AG20443 (cell line): Measurements from ENCODE around the gene PKLR.

ENCODE experiments used
- DNase-seq: peaks from one replicate; pipeline ENCODE4 v3.0.0; 2012; ENCODE audit warnings: low spot score, mixed read lengths

Gene PKLR

DNA sequence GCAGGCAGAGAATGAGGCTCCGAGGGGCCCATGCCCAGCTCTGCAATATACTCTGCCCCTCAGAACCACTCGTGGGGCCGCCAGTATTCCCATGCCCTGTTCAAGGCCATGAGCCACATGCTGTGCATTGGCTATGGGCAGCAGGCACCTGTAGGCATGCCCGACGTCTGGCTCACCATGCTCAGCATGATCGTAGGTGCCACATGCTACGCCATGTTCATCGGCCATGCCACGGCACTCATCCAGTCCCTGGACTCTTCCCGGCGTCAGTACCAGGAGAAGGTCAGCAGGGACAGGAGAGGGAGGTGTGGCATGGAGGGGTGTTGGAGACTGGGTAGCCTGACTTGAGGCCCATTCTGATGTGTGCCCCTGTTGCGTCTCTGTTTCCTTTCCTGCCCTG is 16.8 kb downstream of the PKLR start:
- DNase-seq, result no peak

DNA sequence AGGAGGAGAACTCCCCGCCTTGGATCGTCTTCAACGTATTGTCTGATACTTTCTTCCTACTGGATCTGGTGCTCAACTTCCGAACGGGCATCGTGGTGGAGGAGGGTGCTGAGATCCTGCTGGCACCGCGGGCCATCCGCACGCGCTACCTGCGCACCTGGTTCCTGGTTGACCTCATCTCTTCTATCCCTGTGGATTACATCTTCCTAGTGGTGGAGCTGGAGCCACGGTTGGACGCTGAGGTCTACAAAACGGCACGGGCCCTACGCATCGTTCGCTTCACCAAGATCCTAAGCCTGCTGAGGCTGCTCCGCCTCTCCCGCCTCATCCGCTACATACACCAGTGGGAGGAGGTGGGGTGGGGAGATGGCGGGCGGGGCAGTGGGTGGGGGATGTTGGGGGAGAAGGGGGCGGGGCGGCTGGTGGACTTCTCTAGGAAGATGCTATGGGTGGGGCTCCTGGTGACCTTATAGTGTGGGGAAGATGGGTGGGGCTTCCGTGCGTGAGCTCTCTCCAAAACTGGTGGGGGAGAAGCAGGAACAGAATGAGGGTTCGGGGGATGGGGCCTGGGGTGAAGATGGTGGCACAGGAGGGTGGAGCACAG is 18.6 kb downstream of the PKLR start:
- DNase-seq, result no peak

DNA sequence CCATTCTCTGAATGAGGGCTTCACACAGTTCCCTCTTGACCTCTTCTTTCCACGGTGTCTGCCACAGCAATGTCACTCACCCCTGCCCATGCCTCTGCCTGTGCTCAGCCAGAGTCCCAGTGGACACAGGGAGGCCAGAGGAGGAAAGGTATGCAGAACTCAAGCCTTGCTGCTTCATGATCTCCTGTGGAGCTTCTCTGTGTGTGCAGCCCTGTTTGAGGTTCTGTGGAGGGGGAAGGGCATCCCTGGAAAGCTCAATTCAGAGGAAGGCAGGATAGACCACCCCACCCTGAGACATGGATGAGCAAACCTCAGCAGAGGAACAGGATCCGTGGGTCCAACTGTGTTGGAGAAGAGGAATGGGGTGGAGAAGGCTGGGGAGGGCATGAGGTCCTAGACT is 22.0 kb downstream of the PKLR start:
- DNase-seq, result no peak

DNA sequence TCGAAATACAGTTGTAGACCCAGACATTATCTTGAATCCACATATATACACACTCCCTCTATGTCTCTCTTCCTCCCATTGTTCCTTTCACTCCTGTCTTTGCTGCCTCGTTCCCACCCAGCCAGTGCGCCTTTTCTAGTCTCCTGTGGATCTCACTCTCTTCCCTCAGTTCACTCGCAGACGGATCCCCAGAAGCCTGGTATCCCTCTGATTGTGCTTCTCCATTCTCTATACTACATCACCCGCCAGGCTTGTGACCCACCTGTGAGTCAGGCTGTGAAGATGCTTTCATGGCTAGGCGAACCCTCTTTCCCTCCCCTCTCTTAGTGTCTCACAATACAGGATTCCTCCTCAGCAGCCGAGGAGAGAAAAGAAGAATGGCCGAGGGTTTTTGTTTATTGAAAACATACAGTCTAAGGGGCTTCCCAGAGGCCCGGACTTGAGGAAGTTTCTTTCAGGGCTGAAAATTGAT is 22.5 kb downstream of the PKLR start:
- no peak for DNase-seq

DNA sequence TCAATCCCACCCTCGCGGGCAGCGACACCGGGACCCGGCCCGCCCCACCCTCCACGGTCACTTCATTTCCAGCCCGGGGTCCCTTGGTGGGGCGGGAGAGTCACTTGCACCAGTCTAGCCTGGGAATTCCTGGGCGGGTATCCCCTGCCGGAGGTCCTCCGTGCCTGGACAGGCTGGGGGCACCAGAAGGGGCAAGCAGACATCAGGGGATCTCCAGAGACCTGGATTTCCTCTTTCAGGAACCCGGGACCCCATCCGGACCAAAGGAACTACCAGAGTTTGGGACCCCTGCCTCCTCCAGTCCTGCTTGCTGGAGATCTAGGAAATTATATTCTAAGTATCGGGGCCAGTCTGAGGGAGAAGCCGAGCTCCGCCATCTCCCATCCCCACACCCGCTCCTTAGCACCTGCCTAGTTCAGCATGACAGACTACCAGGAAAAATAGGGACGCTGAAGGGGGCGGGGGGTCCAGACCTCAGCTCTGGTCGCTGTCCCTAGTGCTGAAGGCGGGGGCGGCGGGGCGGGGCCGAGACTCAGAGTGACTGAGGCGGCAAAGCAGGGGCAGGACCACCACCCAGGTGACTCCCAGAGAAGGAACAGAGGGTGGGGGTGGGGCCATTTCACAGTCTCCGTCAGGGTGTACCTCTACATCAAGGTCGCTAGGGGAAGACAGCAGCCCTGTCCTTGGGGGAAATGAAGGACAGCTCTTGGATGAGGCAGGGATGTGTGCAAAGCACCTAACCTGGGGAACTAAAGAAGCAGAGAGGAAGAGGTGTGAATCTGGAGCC is 23.1 kb downstream of the PKLR start:
- DNase-seq, result peak; percentile 55

DNA sequence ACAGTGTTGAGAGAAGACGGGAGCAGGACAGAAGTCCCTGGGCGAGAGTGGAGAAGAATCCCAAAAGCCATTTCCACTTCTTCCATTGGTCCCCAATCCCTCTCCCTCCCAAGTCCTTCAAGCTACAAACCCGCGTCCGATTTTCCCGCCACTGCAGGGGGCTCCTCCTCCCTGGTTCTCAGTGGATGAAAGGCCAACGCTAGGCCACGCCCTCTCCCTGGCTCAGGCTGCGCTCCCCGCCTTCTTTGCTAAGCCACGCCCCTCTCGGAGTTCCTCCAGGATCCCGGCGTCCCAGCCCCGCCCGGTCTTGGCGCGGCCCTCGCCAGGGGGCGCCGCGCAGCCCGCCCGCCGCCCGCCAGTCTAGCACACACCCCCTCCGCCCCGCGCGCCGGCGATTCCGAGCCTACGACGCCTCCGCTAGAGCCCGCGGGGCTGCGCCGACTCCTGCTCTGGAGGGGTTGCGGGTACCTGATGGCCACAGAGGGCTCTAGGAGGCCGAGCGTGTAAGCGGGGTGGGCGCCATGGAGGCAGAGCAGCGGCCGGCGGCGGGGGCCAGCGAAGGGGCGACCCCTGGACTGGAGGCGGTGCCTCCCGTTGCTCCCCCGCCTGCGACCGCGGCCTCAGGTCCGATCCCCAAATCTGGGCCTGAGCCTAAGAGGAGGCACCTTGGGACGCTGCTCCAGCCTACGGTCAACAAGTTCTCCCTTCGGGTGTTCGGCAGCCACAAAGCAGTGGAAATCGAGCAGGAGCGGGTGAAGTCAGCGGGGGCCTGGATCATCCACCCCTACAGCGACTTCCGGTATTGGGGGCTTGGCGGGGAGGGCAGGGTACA is 24.0 kb downstream of the PKLR start, which contains the start of gene HCN3:
Gene HCN3, plus strand, starts transcription at position 394 of the 832 bp plus-strand sequence. Its CDS starts 128 bp downstream, at position 522.
- peak; percentile 99 for DNase-seq

DNA sequence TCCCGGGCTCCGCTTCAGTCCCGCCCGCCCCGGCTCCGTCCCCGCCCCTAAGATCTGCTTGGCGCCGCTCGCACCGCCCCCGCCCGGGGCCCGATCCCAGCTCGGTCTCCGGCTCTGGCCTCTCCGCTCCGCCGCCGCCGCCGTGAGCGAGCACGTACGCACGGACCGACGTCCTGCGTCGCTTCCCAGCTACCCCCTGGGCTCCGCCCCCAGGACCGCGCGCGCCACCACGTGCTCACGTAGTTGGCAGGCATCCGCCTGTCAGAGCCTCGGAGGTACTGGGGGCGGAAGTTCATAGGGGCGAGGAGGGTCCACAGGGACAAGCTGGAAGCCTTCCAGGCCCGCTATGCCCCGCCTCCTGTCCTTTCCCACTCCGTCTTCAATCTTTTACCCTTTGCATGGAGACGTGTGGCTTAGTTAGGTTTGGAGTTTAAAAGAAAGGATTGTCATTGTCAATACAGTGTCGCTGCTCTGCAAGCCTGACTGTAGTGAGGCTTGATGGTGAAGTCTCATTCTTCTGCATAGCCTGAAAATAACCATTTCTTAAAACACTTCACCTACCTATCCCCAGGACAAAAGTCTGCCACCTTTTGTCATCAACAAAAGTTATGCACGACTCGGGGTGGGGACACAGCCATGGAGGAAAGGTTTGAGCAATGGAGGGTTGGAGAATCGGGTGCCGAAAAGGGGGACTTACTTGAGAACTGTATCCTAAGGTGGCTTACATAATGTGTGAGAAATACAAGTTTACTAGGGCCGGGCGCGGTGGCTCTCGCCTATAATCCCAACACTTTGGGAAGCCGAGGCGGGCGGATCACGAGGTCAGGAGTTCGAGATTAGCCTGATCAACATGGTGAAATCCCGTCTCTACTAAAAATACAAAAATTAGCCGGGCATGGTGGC is 27.6 kb downstream of the PKLR start, which contains the start of gene CLK2:
Gene CLK2, minus strand, starts transcription at position 162 of the 903 bp plus-strand sequence. CDS start 2,527 bp downstream, outside the sequence.
- DNase-seq, result peak; percentile 97

DNA sequence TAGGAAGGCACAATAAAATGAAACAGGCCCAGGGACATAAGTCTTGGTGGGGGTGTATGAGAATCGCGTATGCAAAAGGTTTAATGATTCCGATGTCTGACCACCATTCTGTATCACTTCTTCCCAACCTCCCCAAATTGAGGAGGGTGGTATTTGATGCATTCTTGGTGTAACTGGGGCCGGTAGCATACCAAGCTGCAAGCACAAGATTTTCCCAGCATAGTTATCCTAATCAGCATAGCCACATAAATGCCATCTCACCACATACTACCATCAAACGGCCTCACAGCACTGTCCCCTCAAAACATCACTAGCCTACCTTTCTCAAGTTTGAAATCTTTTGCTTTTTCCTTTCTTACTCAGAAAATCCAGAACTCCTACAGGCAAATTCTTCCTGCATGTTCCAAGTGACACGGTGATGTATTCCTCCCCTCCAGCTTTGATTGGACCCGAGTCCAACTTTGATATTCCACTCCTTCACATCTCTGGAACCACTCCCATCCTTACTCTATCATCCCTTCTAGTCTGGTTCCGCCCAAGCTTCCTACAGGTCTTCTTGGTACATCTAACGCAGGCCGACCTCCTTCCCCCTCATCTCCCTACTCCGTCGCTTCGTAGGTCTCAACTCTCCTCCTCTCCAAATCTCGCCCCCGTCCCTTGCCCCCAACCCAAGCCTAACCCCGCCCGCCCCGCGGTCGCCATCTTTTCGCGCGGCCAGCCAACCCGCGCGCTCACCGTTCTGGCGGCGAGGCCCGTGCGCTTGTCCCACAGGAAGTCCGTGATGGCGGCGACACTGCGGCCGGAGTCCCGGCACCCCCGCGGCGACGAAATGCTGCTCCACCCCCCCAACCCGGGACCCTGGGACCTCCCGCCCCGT is 28.5 kb downstream of the PKLR start:
- peak; percentile 55 for DNase-seq

DNA sequence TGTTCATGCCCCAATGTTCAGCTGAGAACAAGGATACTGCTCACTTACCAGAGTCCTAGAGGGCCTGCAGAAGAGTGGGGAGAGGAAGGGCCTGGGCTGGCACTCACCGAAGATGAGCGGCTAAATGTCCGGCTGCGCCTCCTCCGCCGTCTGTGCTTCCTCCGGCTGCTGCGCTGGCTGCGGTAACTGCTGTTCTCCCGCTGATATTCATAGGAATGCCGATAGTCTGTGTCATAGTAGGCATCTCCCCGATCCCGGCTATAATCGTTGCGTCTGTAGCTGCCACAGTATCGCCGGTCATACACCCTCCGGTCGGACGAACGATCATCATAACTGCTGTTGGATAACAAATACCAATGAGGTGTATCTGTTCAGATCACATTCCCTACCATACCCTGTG is 31.9 kb downstream of the PKLR start:
- DNase-seq, result no peak

DNA sequence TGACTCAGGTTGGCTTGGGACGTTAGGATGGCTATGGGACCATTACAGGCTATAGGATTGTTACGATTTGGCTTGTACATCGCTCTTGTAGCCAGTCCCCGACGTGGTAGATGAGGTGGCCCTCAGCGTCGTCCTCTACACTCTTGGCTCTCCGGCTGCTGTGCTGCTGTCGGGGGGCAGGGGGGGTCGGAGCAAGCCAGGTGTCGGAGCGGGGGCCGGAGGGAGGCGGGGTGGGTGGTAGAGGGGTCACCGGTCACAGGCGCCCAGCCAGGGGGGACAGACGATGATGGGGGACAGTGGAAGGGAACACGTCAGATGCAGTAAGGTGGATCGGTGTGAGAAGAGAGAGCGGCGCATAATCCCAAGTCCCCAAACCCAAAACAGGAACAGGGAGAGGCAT is 32.6 kb downstream of the PKLR start:
- no peak for DNase-seq

DNA sequence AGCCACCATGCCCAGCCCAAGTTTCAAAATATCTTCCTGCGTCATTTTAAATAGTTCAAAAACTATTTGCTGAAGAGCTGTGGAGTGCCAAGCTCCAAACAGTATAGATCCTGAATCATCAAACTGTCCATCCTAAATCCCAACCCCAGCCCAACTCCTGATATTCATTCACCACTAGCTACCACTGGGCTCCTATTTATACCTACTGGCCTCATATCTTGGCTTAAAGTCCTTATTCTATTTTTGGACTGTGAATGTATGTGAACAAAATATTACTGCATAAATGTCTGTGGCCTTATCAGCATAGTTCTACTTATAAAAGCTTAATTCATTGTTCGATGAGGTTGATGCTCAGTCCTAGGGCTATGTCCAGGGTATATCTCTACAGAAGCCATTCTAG is 33.9 kb downstream of the PKLR start:
- no peak for DNase-seq

DNA sequence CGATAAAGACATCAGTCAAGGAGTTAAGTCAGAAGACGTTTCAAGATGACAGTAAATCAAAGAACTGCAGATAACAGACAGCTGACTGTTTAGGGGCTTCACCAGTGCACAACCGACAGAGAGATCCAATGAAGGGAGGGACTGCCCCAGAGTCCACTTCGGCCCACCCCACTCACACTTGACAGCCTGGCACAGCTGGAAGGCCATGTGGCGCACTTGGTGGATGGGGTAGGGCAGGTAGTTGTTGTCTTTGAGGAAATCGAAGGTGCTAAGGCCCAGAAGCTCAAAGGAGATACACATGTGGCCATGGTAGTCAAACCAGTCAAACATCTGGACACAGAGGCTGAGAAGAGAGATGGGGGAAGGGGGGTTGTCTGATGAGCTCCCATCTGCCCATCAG is 34.7 kb downstream of the PKLR start:
- no peak for DNase-seq

DNA sequence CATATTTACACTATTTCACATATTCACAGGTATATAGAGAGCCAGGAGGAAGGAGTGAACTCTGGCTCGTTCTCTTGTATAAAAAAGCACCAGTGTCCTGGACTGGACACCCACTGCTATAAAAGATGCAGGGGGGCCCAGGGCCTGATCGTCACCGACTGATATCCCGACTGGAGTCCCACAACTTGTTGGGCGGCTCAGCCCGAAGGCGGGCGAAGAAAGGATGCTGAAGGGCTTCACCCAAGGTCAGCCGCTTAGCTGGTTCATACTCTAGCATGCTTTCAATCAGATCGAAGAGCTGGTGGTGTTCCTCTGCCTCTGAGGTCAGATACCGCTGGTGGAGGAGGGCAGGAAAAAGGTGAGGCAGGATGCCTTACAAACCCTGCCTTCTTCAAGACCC is 38.2 kb downstream of the PKLR start:
- no peak for DNase-seq

DNA sequence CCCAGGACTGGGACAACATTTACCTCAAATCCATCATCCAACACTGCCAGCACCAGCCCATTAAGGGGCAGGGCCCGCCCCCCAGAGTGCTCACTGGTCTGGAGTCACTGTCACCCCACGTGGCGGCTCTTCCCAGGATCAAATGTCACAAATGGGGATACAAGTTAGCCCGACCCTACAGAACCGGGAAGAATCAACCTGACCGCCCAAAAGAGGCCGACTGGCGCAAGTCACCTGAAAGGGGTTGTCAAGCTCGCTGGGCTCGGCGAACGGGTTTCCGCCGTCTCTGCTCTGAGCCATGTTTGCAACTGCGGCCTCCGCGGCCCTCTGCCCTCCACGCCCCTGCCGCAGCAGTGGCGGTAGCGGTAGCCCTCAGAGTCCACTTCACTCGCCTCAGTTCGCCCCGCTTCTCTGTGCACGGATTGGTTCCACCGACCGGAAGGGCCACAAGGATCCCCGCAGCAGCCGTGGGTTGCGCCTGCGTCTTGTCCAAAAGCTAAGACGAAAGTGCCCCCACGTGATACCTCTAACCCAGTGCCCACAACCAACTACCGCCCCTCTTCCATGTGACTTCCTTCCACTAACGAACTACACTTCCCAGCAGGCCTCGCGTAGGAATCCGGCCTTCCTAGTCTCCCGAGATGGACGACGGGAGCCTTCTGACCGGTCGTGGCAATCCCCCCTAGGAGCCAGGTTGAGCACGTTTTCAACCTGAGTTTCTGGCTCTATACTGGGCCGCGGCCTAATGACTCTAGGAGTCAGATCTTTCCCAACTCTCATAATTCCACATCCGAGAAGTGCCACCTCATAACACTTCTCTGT is 39.2 kb downstream of the PKLR start, which contains the start of gene SCAMP3:
Gene SCAMP3, minus strand, starts transcription at position 509 of the 822 bp plus-strand sequence. Its CDS starts 209 bp downstream, at position 300.
- DNase-seq, result peak; percentile 98

DNA sequence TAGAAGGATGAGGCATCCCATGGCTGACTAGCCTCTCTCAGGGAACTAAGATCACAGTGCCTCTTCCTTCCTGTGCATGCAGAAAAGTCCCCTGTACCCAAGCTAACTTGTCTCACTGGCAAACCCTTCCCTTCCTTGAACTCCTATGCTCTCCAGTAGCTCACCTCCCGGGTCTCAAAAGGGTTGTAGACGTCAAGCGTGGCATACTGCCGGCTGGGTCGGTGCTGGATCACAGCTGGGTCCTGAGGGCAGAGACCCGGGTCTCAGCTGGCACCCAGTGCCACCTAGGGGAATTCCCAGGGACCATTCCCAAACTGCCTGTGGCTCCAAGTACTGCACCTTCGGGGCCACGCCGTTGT is 39.8 kb downstream of the PKLR start:
- no peak for DNase-seq

DNA sequence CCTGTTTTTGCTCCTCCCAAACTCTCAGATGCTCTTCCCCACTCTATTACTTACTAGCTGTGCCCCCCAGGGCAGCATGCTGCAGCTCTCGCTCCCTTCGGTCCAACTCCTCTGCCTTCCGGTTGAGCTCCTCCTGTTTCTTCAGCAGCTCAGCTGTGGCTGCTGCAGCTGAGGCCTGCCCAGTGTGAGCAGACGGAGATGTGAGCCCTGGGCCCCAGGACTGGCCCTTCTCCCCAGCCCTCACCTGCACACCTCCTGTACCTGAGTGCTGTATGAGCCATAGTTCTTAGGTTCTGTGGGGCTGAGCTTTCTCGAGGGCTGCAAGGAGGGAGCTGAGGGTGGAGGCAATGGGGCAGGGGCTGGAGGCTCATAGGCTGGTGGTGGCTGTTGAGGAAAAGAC is 41.0 kb downstream of the PKLR start:
- no peak for DNase-seq

DNA sequence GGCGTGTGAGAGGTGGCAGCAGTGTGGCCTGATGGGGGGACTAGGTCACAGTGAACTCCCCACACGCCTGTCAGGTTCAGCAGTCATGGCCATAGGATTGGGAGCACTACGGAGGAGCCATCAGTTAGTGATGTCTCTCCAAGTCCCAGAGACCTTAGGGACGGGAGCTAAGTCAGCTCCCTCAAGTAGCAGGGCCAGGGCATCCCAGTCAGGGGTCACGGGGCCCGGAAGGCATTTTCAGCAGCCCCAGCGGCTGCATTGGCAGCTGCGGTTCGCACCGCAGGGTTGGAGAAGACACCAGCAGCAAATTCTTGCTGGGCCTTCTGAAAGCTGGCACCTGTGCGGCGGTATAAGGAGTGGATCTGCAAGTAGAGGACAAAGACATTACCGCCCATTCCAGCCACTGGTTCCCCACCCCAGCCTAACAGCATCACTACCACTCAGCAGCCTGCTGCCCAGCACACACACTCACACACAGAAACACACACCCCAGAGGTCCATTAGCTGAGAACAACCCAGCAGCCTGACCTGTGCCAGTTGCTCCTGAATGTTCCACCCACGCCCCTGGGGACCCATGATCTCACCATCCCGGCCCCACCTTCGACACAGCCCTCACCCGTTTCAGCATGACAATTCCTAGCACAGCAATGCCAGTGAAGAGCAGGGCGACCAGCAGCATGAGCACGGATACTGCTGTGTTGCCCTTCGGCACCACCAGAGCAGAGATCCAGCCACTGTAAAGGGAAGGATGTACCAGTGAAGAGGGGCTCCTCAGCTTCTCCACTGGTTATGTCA is 45.0 kb downstream of the PKLR start:
- no peak for DNase-seq

DNA sequence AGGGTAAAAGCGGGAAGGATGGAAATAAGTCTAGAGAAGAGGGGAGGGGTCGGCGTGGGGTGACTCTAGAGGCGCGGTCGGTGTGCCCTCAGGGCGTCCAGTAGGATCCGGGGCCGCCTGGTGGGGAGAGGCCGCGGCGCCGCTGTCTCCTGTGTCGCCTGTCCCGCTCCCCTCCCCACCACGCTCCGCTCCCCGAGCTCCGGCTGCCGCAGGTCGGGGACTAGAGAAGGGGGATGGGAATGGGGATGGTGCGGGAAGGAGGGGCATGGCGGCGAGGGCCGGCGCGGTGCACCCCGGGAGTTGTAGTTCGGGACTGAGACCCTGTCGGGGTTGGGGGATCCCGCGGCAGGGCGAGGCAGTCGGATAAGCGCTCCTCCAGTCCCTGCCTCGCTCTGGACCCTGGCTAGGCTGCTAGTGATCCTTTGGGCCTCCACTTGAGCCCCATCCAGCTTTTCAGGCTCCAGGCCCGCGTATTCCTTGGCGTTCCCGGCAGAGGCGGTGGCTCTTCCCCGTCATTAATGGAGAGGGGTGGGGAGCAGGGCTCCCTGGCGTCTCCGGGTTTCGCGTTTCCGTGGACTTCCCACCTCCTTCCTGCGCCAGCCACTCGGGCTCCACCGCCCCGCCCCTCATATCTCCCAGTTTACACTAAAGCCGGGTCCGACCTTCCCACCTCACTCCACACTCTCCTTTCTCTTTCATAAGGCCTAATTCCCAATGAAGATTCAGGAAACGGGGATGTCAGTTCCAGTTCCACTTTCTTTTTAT is 45.8 kb downstream of the PKLR start, which contains the start of gene ENTREP3:
Gene ENTREP3, minus strand, starts transcription at position 241 of the 765 bp plus-strand sequence. CDS start 606 bp downstream, outside the sequence.
- DNase-seq, result peak; percentile 92
